Measurements from ENCODE around the gene OCEL1. TPM values are rescaled to one million over a fixed set of nuclear protein-coding genes. Genes with fewer than 3 reads are reported as not detected.

The OCEL1 gene
- total RNA-seq, 1 donor from 2014 or later: 21.8 TPM

DNA sequence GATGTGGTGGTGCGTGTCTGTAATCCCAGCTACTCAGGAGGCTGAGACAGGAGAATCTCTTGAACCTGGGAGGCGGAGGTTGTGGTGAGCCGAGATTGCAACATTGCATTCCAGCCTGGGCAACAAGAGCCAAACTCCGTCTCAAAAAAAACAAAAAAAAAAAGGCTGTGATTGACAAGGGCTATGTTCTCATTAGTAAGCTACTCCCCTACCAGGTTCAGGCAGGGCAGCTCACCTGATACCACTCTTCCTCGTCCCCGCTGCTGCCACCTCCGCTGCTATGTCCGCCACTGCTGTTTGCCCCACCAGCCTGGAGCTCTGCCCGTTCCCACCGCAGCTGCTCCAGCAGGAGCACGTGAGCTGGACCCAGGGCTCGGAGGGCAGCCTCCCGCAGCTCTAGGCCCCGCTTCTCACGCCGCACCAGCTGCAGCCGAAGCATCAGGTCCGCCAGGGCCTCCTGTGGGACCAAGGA is 29.2 kb downstream of the OCEL1 start:
- Mint-ChIP-seq H3K4me1 (ENCODE audit: low read depth) (peaks cover 2% of the 10 kb centered on the region), H3K27ac (no peak overlapping the region), H3K27me3 (no peaks in the 10 kb centered on the region), H3K36me3 (ENCODE audit: insufficient read depth) (no peaks in the 10 kb centered on the region), H3K4me3 (ENCODE audit: low read depth) (no peak overlapping the region), H3K9me3 (ENCODE audit: low read depth) (no peaks in the 10 kb centered on the region)
- TF ChIP-seq, protein P1, sequence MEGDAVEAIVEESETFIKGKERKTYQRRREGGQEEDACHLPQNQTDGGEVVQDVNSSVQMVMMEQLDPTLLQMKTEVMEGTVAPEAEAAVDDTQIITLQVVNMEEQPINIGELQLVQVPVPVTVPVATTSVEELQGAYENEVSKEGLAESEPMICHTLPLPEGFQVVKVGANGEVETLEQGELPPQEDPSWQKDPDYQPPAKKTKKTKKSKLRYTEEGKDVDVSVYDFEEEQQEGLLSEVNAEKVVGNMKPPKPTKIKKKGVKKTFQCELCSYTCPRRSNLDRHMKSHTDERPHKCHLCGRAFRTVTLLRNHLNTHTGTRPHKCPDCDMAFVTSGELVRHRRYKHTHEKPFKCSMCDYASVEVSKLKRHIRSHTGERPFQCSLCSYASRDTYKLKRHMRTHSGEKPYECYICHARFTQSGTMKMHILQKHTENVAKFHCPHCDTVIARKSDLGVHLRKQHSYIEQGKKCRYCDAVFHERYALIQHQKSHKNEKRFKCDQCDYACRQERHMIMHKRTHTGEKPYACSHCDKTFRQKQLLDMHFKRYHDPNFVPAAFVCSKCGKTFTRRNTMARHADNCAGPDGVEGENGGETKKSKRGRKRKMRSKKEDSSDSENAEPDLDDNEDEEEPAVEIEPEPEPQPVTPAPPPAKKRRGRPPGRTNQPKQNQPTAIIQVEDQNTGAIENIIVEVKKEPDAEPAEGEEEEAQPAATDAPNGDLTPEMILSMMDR (IDR thresholded peaks at IDR 0.05; ENCODE audit: unreplicated experiment): no peak
- DNase-seq (ENCODE audit: low spot score, unreplicated experiment): no peak

DNA sequence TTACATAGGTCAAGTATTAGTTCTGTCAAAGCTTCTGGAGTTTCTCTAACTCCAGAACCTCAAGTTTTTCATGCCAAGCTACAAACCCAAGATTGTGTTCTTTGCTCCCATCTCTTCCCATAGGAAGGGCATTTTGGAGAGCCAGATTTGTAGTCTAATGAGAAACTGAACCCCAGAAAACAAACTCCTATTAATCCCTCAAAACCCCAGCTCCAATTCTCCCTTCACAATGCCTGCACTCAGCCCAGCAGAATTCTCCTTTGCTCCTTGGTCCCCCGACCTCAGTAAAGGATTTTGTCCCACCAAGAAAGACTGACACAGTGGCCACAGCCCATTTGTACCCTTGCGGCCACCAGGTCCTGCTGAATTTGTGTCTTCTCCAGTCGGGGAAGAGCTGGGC is 30.1 kb downstream of the OCEL1 start:
- Mint-ChIP-seq H3K9me3 (ENCODE audit: low read depth) (no peaks in the 10 kb centered on the region), H3K4me3 (ENCODE audit: low read depth) (no peak overlapping the region), H3K4me1 (ENCODE audit: low read depth) (peaks cover 2% of the 10 kb centered on the region), H3K36me3 (ENCODE audit: insufficient read depth) (no peaks in the 10 kb centered on the region), H3K27me3 (peaks cover 3% of the 10 kb centered on the region), H3K27ac (no peak overlapping the region)
- TF ChIP-seq, protein P1 (IDR thresholded peaks at IDR 0.05; ENCODE audit: unreplicated experiment): no peak
- no peak for DNase-seq (ENCODE audit: low spot score, unreplicated experiment)

DNA sequence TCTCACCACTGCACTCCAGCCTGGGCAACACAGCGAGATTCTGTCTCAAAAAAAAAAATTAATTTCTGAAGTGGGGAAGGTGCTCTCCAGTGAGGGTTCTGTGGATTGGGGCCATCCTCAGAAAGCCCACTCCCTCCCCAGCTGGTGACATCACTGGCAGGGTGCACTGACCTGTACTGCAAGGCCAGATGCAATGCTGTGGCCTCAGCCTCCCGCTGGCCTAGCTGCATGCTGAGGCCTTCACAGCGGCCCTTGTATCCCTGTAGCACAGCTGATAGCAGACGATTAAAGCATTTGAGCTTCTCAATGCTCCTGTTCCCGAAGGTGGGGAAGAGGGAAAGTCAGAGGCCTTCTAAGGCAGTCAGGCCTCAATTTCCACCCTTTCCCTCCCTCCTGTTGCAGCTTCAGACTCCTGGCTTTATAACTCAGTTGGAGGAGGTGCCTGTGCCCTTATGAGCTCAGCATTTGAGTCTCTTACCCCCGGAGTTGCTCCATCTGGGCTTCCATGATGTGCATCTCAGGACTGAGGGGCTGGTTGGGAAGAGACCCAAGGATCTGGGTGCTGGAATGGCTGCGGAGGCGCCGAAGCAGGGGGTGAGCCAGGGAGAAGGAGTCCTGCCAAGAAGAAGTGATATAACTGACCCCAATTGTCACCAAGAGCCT is 33.2 kb downstream of the OCEL1 start:
- peaks cover 3% of the 10 kb centered on the region for H3K27me3 Mint-ChIP-seq
- TF ChIP-seq, protein P1 (IDR thresholded peaks at IDR 0.05; ENCODE audit: unreplicated experiment): no peak
- no peak overlapping the region for H3K4me3 Mint-ChIP-seq (ENCODE audit: low read depth)
- no peaks in the 10 kb centered on the region for H3K36me3 Mint-ChIP-seq (ENCODE audit: insufficient read depth)
- peaks cover 2% of the 10 kb centered on the region for H3K4me1 Mint-ChIP-seq (ENCODE audit: low read depth)
- no peaks in the 10 kb centered on the region for H3K9me3 Mint-ChIP-seq (ENCODE audit: low read depth)
- DNase-seq (ENCODE audit: low spot score, unreplicated experiment): no peak
- H3K27ac Mint-ChIP-seq: no peak overlapping the region

DNA sequence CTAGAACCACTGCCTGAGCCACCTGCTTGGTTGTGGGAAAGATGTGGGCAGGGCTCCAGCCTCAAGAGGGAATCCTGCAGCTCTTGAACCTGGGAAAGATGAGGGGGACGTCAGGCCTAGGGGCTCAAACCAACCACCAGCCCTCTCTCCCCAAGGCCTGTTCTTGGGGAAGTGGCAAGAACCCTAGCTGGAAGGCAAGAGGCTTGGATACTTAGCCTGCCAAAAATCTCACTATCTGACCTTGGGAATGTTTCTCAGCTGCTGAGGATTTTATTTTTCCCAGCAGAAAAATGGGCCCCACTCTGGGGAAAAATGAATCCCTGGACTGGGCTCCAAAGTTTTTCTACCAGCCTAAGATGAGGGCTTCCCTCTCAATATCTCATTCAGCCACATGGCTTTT is 33.9 kb downstream of the OCEL1 start:
- DNase-seq (ENCODE audit: low spot score, unreplicated experiment): no peak
- H3K9me3 Mint-ChIP-seq (ENCODE audit: low read depth): no peaks in the 10 kb centered on the region
- H3K27me3 Mint-ChIP-seq: peaks cover 3% of the 10 kb centered on the region
- no peak overlapping the region for H3K27ac Mint-ChIP-seq
- peaks cover 2% of the 10 kb centered on the region for H3K4me1 Mint-ChIP-seq (ENCODE audit: low read depth)
- TF ChIP-seq, protein P1 (IDR thresholded peaks at IDR 0.05; ENCODE audit: unreplicated experiment): no peak
- H3K4me3 Mint-ChIP-seq (ENCODE audit: low read depth): no peak overlapping the region
- H3K36me3 Mint-ChIP-seq (ENCODE audit: insufficient read depth): no peaks in the 10 kb centered on the region

DNA sequence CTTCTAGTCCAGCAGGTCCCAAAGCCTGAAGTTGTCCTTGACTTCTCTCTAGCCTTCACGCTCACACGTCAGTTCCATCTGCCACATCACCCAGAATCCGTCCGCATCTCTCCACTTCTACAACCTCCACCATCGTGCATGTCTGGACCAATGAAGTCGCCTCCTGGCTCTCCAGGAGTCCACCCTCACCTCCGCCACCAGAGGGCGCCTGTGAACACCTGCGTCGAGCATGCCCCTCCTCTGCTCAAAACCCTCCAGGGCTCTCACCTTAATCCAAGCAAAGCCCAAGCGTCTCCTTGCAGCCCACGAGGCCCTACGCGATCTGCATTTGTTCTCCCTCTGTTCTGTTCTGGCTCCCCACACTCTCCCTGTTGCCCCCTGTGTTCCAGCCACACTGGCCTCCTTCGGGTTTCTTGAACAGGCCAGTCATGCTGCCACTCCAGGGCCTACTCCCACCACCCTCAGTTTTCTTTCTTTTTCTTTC is 34.9 kb downstream of the OCEL1 start:
- Mint-ChIP-seq H3K9me3 (ENCODE audit: low read depth) (no peaks in the 10 kb centered on the region), H3K27me3 (peaks cover 3% of the 10 kb centered on the region)

More for the DNA sequence above, 34.9 kb downstream of the OCEL1 start:
- Mint-ChIP-seq H3K4me3 (ENCODE audit: low read depth) (no peak overlapping the region), H3K36me3 (ENCODE audit: insufficient read depth) (no peaks in the 10 kb centered on the region), H3K27ac (peak overlapping the region; percentile 27), H3K4me1 (ENCODE audit: low read depth) (no peaks in the 10 kb centered on the region)
- DNase-seq (ENCODE audit: low spot score, unreplicated experiment): peak; percentile 85
- TF ChIP-seq, protein P1 (IDR thresholded peaks at IDR 0.05; ENCODE audit: unreplicated experiment): peak; percentile 97

Data from progenitor cell of endocrine pancreas (in vitro differentiated cells).